ENCODE measurements around the gene ARCN1.

DNA sequence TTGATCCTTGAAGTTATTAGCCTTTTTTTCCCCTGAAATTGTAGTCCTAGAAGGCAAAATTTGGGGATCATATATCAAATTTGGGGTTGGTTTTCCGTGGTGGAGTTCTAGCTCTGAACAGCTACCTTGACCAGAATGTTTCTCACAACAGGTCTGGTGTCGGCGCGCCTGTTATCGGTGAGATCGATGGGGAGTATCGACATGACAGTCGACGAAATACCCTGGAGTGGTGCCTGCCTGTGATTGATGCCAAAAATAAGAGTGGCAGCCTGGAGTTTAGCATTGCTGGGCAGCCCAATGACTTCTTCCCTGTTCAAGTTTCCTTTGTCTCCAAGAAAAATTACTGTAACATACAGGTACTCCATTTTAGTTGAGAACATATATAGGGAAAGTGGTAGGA lies 25.3 kb downstream of the ARCN1 start:
- TF ChIP-seq POLR2A (IDR thresholded peaks at IDR 0.05; ENCODE audit: low read depth, low read length) (no peak), POLR2AphosphoS5 (IDR thresholded peaks at IDR 0.05; ENCODE audit: insufficient read depth, low read depth, low read length) (no peak)
- TF ChIP-seq, protein P1, sequence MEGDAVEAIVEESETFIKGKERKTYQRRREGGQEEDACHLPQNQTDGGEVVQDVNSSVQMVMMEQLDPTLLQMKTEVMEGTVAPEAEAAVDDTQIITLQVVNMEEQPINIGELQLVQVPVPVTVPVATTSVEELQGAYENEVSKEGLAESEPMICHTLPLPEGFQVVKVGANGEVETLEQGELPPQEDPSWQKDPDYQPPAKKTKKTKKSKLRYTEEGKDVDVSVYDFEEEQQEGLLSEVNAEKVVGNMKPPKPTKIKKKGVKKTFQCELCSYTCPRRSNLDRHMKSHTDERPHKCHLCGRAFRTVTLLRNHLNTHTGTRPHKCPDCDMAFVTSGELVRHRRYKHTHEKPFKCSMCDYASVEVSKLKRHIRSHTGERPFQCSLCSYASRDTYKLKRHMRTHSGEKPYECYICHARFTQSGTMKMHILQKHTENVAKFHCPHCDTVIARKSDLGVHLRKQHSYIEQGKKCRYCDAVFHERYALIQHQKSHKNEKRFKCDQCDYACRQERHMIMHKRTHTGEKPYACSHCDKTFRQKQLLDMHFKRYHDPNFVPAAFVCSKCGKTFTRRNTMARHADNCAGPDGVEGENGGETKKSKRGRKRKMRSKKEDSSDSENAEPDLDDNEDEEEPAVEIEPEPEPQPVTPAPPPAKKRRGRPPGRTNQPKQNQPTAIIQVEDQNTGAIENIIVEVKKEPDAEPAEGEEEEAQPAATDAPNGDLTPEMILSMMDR (IDR thresholded peaks at IDR 0.05; ENCODE audit: extremely low read depth in 1 of 2, insufficient read depth in 1 of 2, low read depth in 1 of 2, low read length in 2 of 2) = no peak

Data from endothelial cell of umbilical vein (primary cell).